Measurements from ENCODE around the gene SERPINA6.
"Not testable (repeated sequence)": the region's sequence is repeated elsewhere in the genome, so short reads cannot be mapped to it uniquely, and the experiment has no call there.

The SERPINA6 gene

DNA sequence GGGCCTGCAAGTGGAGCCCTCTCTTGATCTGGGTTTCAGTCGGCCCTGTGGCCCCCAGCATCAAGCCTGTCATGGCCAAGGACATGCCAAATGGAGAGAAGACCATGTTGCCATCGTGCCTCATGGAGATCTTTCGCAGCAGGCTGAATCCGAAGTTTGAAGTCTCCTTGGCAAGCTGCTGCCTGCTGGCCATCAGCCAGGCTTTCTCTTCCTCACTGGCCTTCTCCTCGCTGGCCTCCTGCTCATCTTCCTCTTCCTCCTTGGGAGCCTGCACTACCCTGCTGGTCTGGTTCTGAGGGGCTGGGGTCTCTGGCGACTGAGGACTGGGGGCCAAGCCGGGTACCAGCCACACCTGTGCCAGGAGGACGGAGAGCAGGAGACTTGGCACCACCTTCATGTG is 32.9 kb downstream of the SERPINA6 start:
- DNase-seq, result no peak

DNA sequence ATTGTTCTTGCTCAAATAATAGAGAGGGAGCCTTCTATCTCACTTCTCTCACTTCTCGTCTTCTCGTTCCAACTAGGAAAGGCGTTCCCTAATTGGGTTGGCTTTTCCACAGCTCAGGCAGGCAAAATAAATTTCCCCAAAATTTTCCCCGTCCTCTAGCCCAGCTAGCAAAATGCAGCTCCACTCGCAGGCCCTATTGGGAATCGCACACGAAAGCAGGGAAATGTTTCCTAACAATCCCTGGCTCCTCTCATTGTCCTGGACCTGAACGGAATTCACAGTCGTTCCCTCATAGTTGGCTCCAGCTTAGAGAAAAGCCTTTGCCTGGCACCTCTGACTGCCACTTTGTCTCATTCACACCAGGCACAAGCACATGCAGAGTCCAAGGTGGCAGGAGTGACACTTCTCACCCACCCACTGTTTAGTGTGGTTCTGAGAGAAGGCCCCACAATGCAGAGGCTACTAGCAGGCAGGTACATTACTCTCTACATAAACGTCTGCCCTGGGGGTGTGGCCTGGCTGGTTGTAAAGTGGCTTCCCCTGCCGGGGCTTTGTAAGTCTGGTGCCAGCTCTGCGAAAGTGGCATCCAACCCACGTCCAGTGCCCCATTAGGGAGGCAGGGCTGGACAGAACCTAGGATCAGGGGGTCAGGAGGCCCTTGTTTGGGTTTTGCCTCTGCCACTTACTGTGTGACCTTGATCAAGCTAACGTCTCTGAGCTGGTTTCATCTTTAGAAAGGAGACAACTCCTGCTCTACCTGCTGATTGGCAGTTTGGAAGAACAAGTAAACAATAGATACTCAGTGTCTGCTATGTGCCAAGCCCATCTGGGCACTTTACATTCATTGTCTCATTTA is 34.3 kb downstream of the SERPINA6 start:
- DNase-seq, result no peak

DNA sequence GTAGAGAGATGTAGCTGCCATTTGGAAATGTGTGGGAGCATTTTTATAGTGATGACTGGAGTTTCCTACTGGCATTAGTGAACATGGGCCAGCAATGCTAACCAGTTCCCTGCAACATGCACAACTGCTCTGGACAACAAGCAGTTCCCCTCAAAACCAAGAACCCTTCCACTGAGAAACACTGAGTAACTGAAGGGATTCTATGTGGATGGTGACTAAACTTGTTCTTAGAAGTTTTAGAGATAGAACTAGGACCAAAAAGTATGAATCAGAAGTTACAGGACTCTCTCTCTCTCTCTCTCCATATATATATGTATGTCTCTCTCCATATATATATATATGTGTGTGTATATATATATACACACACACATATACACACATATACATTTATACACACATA is 38.0 kb downstream of the SERPINA6 start:
- DNase-seq, result no peak

DNA sequence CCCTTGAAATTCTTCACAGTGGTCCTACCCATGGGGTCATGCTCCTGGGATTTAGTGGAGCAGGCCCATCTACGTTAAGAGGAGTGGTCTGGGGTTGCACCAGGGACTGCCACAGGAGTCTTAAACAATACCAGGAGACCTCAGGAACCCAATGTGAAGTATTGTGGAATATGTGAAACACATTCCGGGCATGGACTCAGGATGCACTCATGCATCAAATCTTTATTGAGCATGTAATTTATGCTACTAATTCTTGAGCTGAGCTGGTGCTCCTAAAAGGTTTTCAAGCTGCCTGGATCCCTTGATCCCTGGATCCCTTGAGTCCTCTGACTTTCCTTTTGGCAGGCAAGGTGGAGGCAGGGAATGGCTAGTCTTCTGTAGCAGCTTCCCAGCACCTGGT is 38.9 kb downstream of the SERPINA6 start:
- no peak for DNase-seq

DNA sequence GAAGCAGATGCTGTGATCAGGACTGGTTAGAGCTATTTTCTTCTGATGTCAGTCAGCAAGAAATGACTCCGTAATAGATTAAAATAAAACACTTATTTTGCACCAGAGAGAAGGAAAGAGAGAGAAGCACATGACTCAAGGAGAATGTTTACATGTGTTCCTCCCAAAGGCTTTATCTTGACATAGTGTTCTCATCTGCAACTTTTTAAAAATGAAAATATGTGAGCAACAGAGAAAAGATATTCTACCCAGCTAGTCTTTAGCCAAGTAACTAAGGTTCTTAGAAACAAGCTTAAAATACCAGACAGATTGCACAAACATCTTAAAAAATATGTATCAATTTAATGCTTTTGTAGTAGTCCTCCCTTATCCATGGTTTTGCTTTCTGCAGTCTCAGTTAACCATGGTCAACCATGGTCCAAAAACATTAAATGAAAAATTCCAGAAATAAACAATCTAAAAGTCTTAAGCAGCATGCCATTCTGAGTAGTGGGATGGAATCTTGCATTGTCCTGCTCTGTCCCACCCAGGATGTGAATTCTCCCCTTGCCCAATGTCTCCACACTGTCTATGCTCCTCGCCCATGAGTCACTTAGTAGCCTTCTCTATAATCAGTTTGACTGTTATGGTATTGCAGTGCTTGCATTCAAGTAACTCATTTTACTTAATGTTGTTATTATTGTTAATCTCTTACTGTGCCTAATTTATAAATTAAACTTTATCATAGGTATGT is 40.0 kb downstream of the SERPINA6 start:
- no peak for DNase-seq

DNA sequence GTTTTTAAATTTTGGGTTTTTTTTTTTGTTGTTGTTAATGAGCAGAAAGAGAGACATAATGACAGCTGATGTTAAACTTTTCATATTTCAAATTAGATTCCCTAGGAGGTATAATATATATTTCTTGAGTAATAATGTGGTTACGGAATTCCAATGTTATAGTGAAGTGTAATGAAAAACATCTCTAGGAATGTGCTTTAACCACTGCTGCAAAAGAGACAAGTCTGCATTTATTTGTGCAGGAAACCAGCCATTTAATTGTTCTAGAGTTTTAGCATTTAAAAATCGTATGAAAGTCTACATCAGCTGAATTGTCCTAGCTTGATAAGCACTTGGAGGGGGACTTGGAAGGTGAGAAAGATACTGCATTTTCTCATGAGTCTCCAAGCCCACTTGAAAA is 44.4 kb downstream of the SERPINA6 start:
- no peak for DNase-seq

DNA sequence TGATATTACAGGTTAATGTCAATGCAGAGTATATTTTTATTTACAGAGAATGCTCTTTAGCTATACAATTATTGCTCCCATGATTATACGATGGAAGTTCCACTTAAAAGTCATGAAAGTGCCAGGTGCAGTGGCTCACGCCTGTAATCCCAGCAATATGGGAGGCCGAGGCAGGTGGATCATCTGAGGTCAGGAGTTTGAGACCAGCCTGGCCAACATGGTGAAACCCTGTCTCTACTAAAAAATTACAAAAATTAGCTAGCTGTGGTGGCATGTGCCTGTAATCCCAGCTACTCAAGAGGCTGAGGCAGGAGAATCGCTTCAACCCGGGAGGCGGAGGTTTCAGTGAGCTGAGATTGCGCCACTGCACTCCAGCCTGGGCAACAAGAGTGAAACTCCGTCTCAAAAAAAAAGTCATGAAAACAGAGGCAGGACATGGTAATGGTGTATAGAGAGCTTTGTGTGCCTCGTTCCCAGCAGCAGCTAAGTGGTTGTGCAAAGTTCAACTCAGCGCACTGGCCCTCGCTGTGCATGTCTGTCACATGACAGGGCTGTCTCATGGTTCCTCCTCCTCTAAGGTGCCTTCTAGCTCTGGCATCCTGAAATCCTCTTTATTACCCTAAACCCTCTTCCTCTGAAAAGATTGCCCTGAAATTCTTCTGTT is 46.1 kb downstream of the SERPINA6 start:
- DNase-seq, result not testable (repeated sequence)

DNA sequence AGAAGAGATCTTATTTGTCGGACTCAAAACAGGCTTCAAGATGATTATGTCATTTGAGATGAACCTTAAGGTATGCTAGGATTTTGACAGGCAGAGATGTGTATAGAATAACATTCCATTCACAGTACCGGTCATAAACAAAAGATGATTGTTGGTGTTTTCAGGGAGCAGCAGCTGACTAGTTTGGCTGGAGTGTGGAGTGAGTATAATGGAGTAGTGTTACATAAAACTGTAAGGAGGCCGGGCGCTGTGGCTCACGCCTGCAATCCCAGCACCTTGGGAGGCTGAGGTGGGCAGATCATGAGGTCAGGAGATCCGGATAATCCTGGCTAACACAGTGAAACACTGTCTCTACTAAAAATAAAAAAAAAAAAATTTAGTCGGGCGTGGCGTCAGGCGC is 54.0 kb downstream of the SERPINA6 start:
- DNase-seq, result no peak

DNA sequence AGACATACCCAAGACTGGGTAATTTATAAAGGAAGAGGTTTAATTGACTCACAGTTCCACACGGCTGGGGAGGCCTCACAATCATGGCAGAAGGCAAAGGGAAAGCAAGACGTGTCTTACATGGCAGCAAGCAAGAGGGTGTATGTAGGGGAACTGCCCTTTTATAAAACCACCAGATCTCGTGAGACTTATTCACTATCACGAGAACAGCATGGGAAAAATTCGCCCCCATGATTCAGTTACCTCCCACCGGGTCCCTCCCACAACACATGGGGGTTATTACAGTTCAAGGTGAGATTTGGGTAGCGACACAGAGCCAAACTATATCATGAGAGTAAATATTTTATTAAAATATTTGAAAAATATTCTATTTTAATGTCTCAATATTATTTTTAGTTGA is 54.6 kb downstream of the SERPINA6 start:
- not testable (repeated sequence) for DNase-seq

DNA sequence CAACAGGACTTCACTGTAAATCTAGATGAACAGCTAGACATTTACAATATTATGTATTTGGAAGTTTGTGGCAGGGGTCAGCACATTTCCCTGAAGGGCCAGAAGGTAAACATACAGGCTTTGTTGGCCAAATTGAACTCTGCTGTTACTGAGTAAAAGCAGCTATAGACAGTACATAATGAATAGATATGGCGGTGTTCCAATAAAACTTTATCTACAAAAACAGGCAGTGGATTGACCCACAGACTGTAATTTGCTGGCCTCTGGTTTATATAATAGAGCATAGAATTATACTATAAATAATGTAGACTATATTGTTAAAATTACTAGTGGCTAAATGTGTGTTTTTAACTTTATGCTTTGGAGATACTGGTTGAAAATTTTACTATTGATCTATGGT is 55.8 kb downstream of the SERPINA6 start:
- DNase-seq, result no peak

DNA sequence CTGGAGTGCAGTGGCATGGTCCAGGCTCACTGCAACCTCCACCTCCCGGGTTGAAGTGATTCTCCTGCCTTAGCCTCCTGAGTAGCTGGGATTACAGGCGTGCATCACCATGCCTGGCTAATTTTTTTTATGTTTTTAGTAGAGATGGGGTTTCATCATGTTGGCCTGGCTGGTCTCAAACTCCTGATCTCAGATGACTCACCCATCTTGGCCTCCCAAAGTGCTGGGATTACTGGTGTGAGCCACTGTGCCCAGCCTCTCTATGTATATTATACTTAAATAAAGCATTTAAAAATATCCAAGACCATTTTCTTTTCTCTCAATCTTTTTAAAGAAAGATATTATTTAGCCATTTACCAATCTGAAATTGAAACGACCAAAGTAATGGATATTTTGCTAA is 58.9 kb downstream of the SERPINA6 start:
- not testable (repeated sequence) for DNase-seq
